Neural cell (in vitro differentiated cells): ENCODE results near the gene ATP5F1E. TPM values are rescaled to one million over a fixed set of nuclear protein-coding genes. Genes with fewer than 3 reads are reported as not detected.

Experiments used
- H2AFZ ChIP-seq: fragments of 200-600, 300-800 bp; sonication (generic), shearing (Covaris generic); 2 replicates; pipeline ENCODE4 v1.6.0; 2014; ENCODE audit warnings: low read depth, mild to moderate bottlenecking, antibody characterized with exemption, low read length, moderate library complexity
- H3F3A ChIP-seq: fragments of 200-600 bp; shearing (Covaris generic); 2 replicates; pipeline ENCODE4 v1.6.1; 2016; ENCODE audit warnings: mild to moderate bottlenecking, moderate library complexity, mixed read lengths, antibody characterized with exemption, low read length; ENCODE audit not compliant: insufficient read depth, poor library complexity, severe bottlenecking
- H3K27ac ChIP-seq: fragments of 200-600, 300-800 bp; sonication (generic), shearing (Covaris generic); 2 replicates; pipeline ENCODE4 v1.5.1; 2014; ENCODE audit warnings: mild to moderate bottlenecking, low read length, moderate library complexity
- H3K27me3 ChIP-seq: fragments of 300-800, 200-600 bp; sonication (generic), shearing (Covaris generic); 2 replicates; pipeline ENCODE4 v1.6.0; 2014; ENCODE audit warnings: mild to moderate bottlenecking, low read depth, low read length, moderate library complexity; ENCODE audit not compliant: insufficient read depth
- H3K36me3 ChIP-seq: fragments of 300-800, 200-600 bp; sonication (generic), shearing (Covaris generic); 2 replicates; pipeline ENCODE4 v1.5.1; 2014; ENCODE audit warnings: mild to moderate bottlenecking, antibody characterized with exemption, low read length, moderate library complexity; ENCODE audit not compliant: insufficient read depth
- H3K4me2 ChIP-seq: fragments of 300-800, 200-600 bp; sonication (generic), shearing (Covaris generic); 2 replicates; pipeline ENCODE4 v1.6.0; 2014; ENCODE audit warnings: mild to moderate bottlenecking, low read length
- H3K4me3 ChIP-seq: fragments of 300-800, 200-600 bp; sonication (generic), shearing (Covaris generic); 2 replicates; pipeline ENCODE4 v1.5.1; 2014; ENCODE audit warnings: mild to moderate bottlenecking, low read length, moderate library complexity
- H3K79me2 ChIP-seq: fragments of 200-600 bp; shearing (Covaris generic); replicated peaks from 2 replicates; pipeline ENCODE4 v1.6.0; 2014; ENCODE audit warnings: mild to moderate bottlenecking, low read length, moderate library complexity; ENCODE audit not compliant: insufficient read depth
- H3K9ac ChIP-seq: fragments of 300-800, 200-600 bp; sonication (generic), shearing (Covaris generic); 2 replicates; pipeline ENCODE4 v1.6.1; 2016; ENCODE audit warnings: mild to moderate bottlenecking, low read length, mixed read lengths
- H3K9me2 ChIP-seq: fragments of 200-600 bp; shearing (Covaris generic); 2 replicates; pipeline ENCODE4 v1.6.1; 2016; ENCODE audit warnings: mild to moderate bottlenecking, low read length, mixed read lengths; ENCODE audit not compliant: insufficient read depth
- H3K9me3 ChIP-seq: fragments of 200-600, 300-800 bp; sonication (generic), shearing (Covaris generic); 2 replicates; pipeline ENCODE4 v1.6.1; 2016; ENCODE audit warnings: mild to moderate bottlenecking, mixed run types, low read length, moderate library complexity, mixed read lengths
- H4K20me1 ChIP-seq: fragments of 200-600 bp; shearing (Covaris generic); 2 replicates; pipeline ENCODE4 v1.6.1; 2016; ENCODE audit warnings: mild to moderate bottlenecking, mixed run types; ENCODE audit not compliant: insufficient read depth
- CTCF ChIP-seq: fragments of 450-650 bp; IDR thresholded peaks from 2 replicates; pipeline ENCODE4 v1.5.1; 2014; ENCODE audit warnings: antibody characterized with exemption, mild to moderate bottlenecking, moderate library complexity; ENCODE audit not compliant: poor library complexity, severe bottlenecking
- EP300 ChIP-seq: fragments of 450-650 bp; conservative IDR thresholded peaks from 2 replicates; pipeline ENCODE4 v1.6.1; 2014; ENCODE audit warnings: antibody characterized with exemption, mild to moderate bottlenecking, moderate library complexity; ENCODE audit not compliant: poor library complexity, severe bottlenecking
- EZH2 ChIP-seq: fragments of 200-600, 300-800 bp; shearing (Covaris generic), sonication (generic); IDR thresholded peaks from 2 replicates; pipeline ENCODE4 v1.6.1; 2014; ENCODE audit warnings: antibody characterized with exemption, low read length, borderline replicate concordance, mild to moderate bottlenecking; ENCODE audit not compliant: insufficient read depth, poor library complexity, severe bottlenecking
- MXI1 ChIP-seq: fragments of 450-650 bp; conservative IDR thresholded peaks from 2 replicates; pipeline ENCODE4 v1.6.1; 2014; ENCODE audit warnings: antibody characterized with exemption, mild to moderate bottlenecking; ENCODE audit not compliant: poor library complexity, severe bottlenecking
- POLR2AphosphoS5 ChIP-seq: IDR thresholded peaks from 2 replicates; pipeline ENCODE4 v1.6.1; 2012
- RAD21 ChIP-seq: fragments of 450-650 bp; conservative IDR thresholded peaks from 2 replicates; pipeline ENCODE4 v1.6.1; 2014; ENCODE audit warnings: antibody characterized with exemption, mild to moderate bottlenecking, moderate library complexity
- REST ChIP-seq: IDR thresholded peaks from 2 replicates; pipeline ENCODE4 v1.6.1; 2012; ENCODE audit warnings: borderline replicate concordance
- SMC3 ChIP-seq: fragments of 450-650 bp; conservative IDR thresholded peaks from 2 replicates; pipeline ENCODE4 v1.6.1; 2014; ENCODE audit warnings: antibody characterized with exemption, mild to moderate bottlenecking, moderate library complexity; ENCODE audit not compliant: poor library complexity
- TAF1 ChIP-seq: IDR thresholded peaks from 2 replicates; pipeline ENCODE4 v1.6.1; 2012; ENCODE audit warnings: low read depth
- polyA plus RNA-seq: library from polyadenylated mRNA; depleted of rRNA; stranded (reverse); fragments of >200 nt; gene quantifications from 2 replicates; pipeline ENCODE4 v1.2.3, GENCODE V29; 2014

The ATP5F1E gene
- polyA plus RNA-seq, 1 donor from 2014 or later, result 133 TPM

- Histone ChIP-seq H3K4me3 (no peak overlapping the region), H2AFZ (no peak overlapping the region), H3K27ac (no peak overlapping the region)
These were observed 20.9 kb downstream of the ATP5F1E start for GRCh38 chr20:59010995-59011873.

More at GRCh38 chr20:59010995-59011873, 20.9 kb downstream of the ATP5F1E start:
- Histone ChIP-seq H4K20me1 (no peaks in the 10 kb centered on the region), H3K36me3 (no peaks in the 10 kb centered on the region), H3K9ac (no peak overlapping the region), H3F3A (no peaks in the 10 kb centered on the region), H3K4me2 (no peak overlapping the region), H3K79me2 (no peaks in the 10 kb centered on the region), H3K9me3 (no peaks in the 10 kb centered on the region), H3K9me2 (no peaks in the 10 kb centered on the region), H3K27me3 (peaks cover 6% of the 10 kb centered on the region)
- TF ChIP-seq RAD21, result no peak
- TF ChIP-seq REST, result no peak
- TF ChIP-seq SMC3, result no peak
- no peak for TF ChIP-seq POLR2AphosphoS5
- TF ChIP-seq MXI1, result no peak
- TF ChIP-seq CTCF, result no peak
- TF ChIP-seq EP300, result no peak
- no peak for TF ChIP-seq EZH2
- no peak for TF ChIP-seq TAF1
